Stimulated activated CD8-positive, alpha-beta memory T cell treated with anti-CD3 and anti-CD28 coated beads, Interleukin-12 subunit alpha, Interleukin-12 subunit beta, amount 100 ng/mL, for 24 hours (primary cell): ENCODE data around the gene METTL6.
"Not testable (repeated sequence)": the region's sequence is repeated elsewhere in the genome, so short reads cannot be mapped to it uniquely, and the experiment has no call there.

Experiments used
- DNase-seq: peaks from one replicate; pipeline ENCODE4 v3.0.0-alpha.2; 2020; ENCODE audit errors: extremely low read depth

The METTL6 gene

GRCh38 chr3:15450438-15451215, 23.3 kb upstream of the METTL6 start:
- DNase-seq, result no peak

- DNase-seq, result no peak
Measured at GRCh38 chr3:15449489-15450224, 22.3 kb upstream of the METTL6 start.

GRCh38 chr3:15443826-15444524, 16.6 kb upstream of the METTL6 start:
- DNase-seq, result no peak

- no peak for DNase-seq
Measured at GRCh38 chr3:15440891-15441290, 13.5 kb upstream of the METTL6 start.

- DNase-seq, result no peak
Measured at GRCh38 chr3:15439476-15439875, 12.1 kb upstream of the METTL6 start.

- no peak for DNase-seq
Measured at GRCh38 chr3:15438983-15439382, 11.6 kb upstream of the METTL6 start.

- DNase-seq, result no peak
Measured at GRCh38 chr3:15436246-15436645, 8.9 kb upstream of the METTL6 start.

- DNase-seq, result no peak
Measured at GRCh38 chr3:15434756-15435155, 7.4 kb upstream of the METTL6 start.

GRCh38 chr3:15433531-15433930, 6.2 kb upstream of the METTL6 start:
- DNase-seq, result no peak

- no peak for DNase-seq
Measured at GRCh38 chr3:15431256-15431837, 4.0 kb upstream of the METTL6 start.

GRCh38 chr3:15430624-15431023, 3.3 kb upstream of the METTL6 start:
- no peak for DNase-seq

GRCh38 chr3:15429080-15429479, 1.7 kb upstream of the METTL6 start:
- no peak for DNase-seq

- no peak for DNase-seq
Measured at GRCh38 chr3:15428539-15428938, 1.2 kb upstream of the METTL6 start.

GRCh38 chr3:15427981-15428380, 637 bp upstream of the METTL6 start:
- DNase-seq, result no peak

- no peak for DNase-seq
Measured at GRCh38 chr3:15426579-15427118, 695 bp downstream of the METTL6 start.

- DNase-seq, result no peak
Measured at GRCh38 chr3:15420871-15421270, 6.5 kb downstream of the METTL6 start.

GRCh38 chr3:15410966-15411365, 16.4 kb downstream of the METTL6 start:
- not testable (repeated sequence) for DNase-seq

GRCh38 chr3:15409774-15410173, 17.6 kb downstream of the METTL6 start:
- DNase-seq, result no peak

GRCh38 chr3:15409239-15409638, 18.1 kb downstream of the METTL6 start:
- DNase-seq, result no peak

GRCh38 chr3:15405448-15406050, 21.8 kb downstream of the METTL6 start:
- DNase-seq, result no peak

GRCh38 chr3:15404767-15405166, 22.6 kb downstream of the METTL6 start:
- no peak for DNase-seq

GRCh38 chr3:15403965-15404364, 23.4 kb downstream of the METTL6 start:
- DNase-seq, result no peak
